ENCODE data around the gene KIF5C.

- no peak for TF ChIP-seq CTCF (IDR thresholded peaks at IDR 0.05; ENCODE audit: borderline replicate concordance, extremely low read depth, low read length, poor library complexity, severe bottlenecking)
- no peak for TF ChIP-seq EZH2 (IDR thresholded peaks at IDR 0.05; ENCODE audit: borderline replicate concordance, low read depth, low read length, severe bottlenecking)
Observed at GRCh38 chr2:149028377-149028776, 153.3 kb downstream of the KIF5C start.
